NOMO-1 treated with DMSO at 0.1 percent for 48 hours (cell line): ENCODE measurements around the gene CNKSR3.

Experiments
- DNase-seq: peaks from one replicate; lab custom pipeline; 2025; ENCODE audit not compliant: unreplicated experiment; lab: John Stamatoyannopoulos, UW

CNKSR3 gene

DNA sequence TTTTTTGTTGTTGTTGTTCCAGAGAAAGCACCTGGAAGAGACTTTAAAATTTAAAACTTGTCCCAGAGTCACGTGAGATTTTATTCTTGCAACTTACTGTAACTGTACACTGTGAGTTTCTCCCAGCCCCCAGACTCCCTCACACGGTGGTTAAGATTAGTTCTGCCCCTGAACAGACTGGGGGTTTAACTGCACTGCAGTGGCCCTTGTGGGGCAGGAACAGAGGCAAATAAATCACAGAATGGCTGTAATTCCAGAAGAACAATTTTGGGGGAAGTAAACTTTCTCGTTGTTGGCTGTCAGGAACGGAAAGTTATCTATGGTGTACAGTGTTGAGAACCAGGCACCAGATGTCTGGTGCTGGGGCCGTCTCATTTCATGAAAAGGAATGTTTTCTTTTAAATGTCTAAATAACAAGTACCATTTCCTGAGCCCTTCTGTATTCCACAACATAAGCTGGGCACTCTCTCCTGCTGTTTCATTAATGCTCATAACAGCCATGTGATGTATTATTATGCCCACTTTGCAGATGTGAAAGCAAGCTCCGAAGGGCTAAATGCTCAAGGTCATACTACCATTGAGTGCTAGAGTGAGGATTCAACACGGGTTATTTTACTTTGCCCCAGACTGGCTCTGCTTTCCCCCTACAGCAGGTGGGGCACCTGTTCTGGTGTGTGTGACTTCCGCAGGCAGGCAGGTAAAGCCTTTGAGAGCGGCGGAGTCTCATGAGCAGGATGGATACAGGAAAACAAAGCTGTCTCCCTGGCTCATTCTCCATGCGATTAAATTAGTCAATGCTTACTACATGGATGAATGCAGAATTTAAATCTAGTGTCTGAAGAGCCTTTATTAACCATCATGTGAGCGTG, 30.5 kb downstream of the CNKSR3 start:
- no peak for DNase-seq

DNA sequence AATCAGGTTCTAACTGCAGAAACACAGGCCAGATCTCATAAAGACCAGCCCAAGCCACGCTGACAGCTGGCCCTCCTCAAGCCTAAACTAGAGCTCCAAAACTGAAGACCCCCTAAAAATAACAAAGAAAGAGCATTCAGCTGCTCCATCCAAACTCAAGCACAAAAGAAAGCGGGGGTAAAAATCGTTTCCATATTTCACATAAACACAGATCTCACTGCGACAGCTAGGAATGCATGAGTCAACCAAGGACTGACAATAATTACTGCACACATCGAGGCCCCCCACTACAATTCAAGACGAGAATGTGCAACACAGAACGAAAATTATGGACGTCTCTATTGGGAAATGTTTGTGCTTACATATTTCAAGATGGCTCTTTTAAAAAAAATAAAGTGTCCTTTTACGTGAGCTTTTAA, 31.1 kb downstream of the CNKSR3 start:
- no peak for DNase-seq

DNA sequence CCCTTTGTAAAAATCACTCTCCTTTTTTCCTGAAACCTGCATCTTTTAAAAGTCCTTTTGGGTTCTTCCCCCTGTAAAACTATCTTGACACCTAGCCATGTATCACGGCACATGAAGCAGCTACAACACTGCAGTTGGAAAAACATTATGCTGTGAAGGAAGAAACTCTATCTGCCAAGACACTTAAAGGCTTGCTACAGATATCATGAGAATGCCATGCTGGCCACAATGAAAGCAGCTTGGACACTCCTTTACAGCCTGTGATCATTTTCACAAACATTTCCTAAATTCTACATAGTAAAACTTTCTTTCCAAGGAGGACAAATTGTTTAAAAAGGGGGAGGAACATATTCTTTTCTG, 31.8 kb downstream of the CNKSR3 start:
- DNase-seq, result no peak

GRCh38 chr6:154478021-154478700, 32.3 kb downstream of the CNKSR3 start:
- DNase-seq, result peak; percentile 15

- no peak for DNase-seq
These were observed 34.0 kb downstream of the CNKSR3 start for GRCh38 chr6:154476494-154476893.

DNA sequence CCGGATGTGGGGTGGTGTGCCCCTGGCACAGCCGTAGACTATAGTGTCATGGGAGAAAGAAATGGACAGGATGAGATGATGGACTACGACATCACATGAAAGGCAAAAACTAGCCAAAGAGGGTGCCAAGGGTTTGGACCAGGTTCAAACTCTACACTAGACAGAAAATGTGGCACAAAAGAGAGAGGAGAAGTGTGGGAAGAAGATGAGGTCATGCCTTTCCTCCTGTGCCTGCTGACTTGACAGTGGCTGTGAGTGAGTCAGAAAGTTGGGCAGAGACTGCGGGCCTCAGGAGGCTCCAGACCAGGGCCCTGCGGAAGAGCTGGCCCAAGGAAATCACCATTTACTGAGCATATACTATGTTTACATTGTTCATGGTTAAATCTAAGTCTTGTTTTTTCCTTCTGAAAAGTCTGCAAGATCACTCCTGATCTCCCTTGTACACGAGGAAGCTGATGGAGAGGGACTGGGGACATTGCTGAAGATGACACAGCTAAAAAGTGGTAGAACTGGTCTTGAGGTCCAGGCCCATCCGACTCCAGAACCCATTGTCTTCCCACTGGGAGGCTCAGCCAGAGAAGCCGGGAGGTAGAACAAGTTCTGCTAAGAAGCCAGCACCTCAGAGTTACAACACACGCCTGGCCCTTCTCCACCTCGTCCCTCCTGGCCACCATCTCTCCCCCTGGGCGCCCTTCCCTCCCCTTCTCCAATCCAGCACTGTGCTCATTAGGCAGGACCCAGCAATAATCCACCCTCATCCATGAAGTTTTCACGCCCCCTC, 35.6 kb downstream of the CNKSR3 start:
- no peak for DNase-seq

- no peak for DNase-seq
These were observed 37.2 kb downstream of the CNKSR3 start for GRCh38 chr6:154473324-154473723.

DNA sequence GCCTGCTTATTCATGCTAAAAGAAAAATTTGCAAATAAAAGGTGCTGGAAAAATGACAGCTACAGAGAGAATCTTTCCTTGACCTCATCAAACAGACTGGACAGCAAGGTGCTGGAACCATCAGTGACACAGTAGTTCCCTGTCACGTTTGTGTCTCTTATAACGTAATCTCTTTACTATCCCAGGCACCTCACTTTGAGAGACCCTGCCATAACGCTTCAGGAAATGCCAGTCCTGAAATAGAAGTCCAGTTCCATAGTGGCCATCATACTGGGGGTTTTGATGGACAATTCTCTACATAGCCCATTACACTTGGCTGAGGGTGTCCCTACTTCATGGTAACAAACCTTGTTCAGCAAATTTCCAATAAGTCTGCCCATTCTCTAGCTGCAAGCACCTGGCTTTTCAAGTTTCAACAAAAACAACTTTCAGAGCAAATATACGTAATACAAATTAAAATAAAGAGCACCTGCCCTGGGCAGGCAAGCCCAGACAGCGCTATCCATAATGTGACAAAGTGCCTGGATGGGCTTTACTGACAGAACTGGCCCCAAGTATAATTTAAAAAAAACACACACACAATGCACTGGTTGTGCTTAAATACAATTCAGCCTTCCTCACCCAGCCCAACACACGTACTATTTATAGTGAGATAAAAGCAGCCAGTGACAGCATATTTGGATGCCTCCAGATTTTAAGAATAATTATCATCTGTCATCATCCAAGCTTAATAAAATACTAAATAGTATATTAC, 38.7 kb downstream of the CNKSR3 start:
- no peak for DNase-seq

GRCh38 chr6:154469306-154469935, 41.1 kb downstream of the CNKSR3 start:
- DNase-seq, result no peak

GRCh38 chr6:154468760-154469159, 41.7 kb downstream of the CNKSR3 start:
- no peak for DNase-seq

DNA sequence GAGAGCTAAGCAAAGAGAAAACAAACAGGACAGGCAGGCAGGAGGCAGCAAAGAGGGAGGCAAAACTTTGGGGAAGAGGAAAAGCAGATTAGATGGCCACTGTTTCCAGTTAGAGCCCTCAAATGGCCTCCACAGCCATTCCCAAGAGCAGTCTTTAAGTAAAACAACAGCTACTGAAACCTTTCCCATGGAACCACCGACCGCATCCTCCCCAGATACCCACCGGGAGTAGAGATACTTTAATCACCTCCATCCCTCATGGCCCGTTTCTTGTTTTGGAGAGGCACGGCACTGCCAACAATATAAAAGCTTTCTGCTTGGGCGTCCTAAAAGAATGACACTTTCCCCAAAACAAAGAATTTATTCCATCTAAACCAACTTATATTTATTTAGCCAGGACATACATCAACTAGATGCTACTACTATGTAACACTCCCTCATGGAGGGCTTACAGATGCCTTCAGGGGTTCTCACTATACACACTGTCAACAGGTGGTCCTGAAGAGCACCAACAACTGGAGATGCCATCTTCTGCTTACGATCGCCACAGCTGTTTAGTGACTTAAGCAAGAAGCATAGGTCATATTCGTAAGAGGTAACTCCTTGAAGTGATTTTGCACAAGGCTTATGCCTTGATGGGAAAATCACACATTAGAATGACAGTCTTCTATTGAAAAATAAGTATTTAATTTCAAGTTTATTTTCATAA, 43.4 kb downstream of the CNKSR3 start:
- no peak for DNase-seq

DNA sequence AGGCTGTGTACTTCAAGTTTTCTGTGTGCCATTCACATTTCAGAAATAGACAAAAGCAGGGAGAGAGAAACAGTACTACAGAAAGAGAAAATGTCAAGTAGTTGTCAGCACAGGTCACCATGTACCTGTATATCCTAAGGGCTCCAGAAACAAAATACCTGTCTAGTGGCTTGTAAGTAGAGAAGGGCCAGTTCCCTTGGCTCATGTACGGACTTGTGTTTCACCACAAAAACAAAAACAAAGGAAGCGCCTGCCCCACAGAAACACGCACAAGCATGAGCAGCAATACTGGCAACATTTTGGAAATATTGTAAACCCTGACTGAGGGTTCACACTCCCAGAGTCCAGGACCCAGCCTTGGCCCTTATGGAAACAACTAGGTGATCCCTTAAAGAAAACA, 44.3 kb downstream of the CNKSR3 start:
- DNase-seq, result no peak

- no peak for DNase-seq
These were observed 46.7 kb downstream of the CNKSR3 start for GRCh38 chr6:154463573-154464419.

DNA sequence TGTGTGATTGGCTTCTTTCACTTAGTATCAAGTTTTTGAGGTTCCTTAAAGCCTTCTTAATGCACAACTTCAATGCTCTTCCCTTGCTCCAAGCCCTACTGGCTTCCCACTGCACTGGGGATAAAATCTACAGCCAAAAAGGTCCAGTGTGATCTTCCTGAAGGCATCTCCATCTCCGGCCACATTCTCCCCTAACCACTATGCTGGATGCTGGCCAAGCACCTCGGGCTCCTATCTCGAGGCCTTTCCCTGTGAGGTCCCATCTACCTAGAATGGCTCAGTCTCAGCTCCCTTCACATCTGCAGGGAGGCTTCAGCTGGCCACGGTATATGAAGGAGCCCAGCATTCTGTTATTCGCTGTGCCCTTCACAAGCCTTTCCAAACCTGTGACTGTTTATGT, 48.1 kb downstream of the CNKSR3 start:
- DNase-seq, result no peak

GRCh38 chr6:154461348-154461747, 49.1 kb downstream of the CNKSR3 start:
- DNase-seq, result no peak

DNA sequence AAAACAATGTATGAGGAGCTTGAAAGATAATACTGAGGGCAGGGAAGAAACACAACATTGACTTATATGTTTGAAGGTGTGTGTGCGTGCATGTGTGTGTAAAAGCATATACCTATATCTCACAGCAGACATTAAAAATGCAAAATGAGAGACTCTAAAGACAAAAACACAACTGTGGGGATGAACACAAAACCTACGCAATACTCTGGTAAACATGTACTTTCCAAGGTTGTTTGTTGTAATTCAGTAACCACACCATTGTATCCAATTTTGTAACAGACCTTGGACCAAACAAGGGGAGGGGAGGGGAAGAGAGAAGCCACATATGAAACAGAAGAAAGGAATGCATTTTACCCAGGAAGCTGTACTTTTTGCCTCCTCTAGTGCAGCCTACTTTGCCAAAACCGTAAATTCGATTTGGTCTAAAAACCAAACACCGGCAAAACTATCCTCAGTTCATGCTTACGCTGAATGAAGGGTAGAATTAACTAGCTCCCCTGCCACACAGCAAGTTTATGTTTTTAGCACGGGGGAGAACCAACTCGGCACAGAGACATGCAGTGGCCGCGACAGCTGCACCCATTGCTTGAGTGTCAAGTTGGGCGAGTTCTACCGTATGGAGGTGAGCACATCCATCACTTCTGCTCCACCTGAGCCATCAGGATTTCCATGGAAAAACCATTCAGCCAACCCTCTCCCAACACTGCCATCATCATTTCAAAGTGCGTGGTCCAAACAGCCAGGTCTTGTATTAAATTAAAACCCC, 50.0 kb downstream of the CNKSR3 start:
- DNase-seq, result no peak

- DNase-seq, result no peak
These were observed 51.0 kb downstream of the CNKSR3 start for GRCh38 chr6:154459513-154459912.
